Glomerular visceral epithelial cell (primary cell): ENCODE data around the gene MIDN.
A peak's percentile ranks its signal among the peaks of the same experiment; 100 is the strongest.

Experiments used
- DNase-seq: peaks from one replicate; pipeline ENCODE4 v3.0.0-alpha.2; 2016; ENCODE audit errors: extremely low spot score

The MIDN gene

GRCh38 chr19:1232652-1233072 is 15.7 kb upstream of the MIDN start:
- peak; percentile 72 for DNase-seq

GRCh38 chr19:1233115-1233667 is 15.2 kb upstream of the MIDN start:
- DNase-seq: no peak

- no peak for DNase-seq
Measured at GRCh38 chr19:1234051-1234954, 14.1 kb upstream of the MIDN start.

GRCh38 chr19:1234955-1235380 is 13.4 kb upstream of the MIDN start:
- no peak for DNase-seq

GRCh38 chr19:1235625-1236538 is 12.5 kb upstream of the MIDN start:
- peak; percentile 65 for DNase-seq

- no peak for DNase-seq
Measured at GRCh38 chr19:1236576-1236975, 11.8 kb upstream of the MIDN start.

- DNase-seq: no peak
Measured at GRCh38 chr19:1237027-1237659, 11.2 kb upstream of the MIDN start.

- peak; percentile 55 for DNase-seq
Measured at GRCh38 chr19:1237754-1238368, 10.5 kb upstream of the MIDN start, which contains the start of gene CBARP. Gene CBARP (minus strand): TSS chr19:1238005. CDS start chr19:1236100, 1,905 bp downstream.

- DNase-seq: no peak
Measured at GRCh38 chr19:1238369-1239303, 9.7 kb upstream of the MIDN start.

GRCh38 chr19:1239420-1239795 is 9.0 kb upstream of the MIDN start:
- DNase-seq: no peak

- DNase-seq: peak; percentile 86
Measured at GRCh38 chr19:1239796-1240737, 8.3 kb upstream of the MIDN start.

- DNase-seq: no peak
Measured at GRCh38 chr19:1240925-1241324, 7.5 kb upstream of the MIDN start.

GRCh38 chr19:1241417-1242095 is 6.8 kb upstream of the MIDN start, which contains the start of gene ATP5F1D:
Gene ATP5F1D (plus strand): TSS chr19:1241751. CDS start chr19:1241851, 100 bp downstream.
- peak; percentile 95 for DNase-seq

- peak; percentile 84 for DNase-seq
Measured at GRCh38 chr19:1243768-1244692, 4.4 kb upstream of the MIDN start.

- no peak for DNase-seq
Measured at GRCh38 chr19:1244693-1245451, 3.5 kb upstream of the MIDN start.
